Colonic mucosa (tissue), 4 donors: ENCODE results near the gene C10orf143. TPM values are rescaled to one million over a fixed set of nuclear protein-coding genes. Genes with fewer than 3 reads are reported as not detected.

Experiments used
- DNase-seq: peaks from one replicate; pipeline ENCODE4 v3.0.0-alpha.2; 2020
- H3K27ac ChIP-seq: fragments of 200-600 bp; one replicate; pipeline ENCODE4 v1.8.0; 2021
- H3K27me3 ChIP-seq: fragments of 200-600 bp; one replicate; pipeline ENCODE4 v1.8.0; 2021
- H3K36me3 ChIP-seq: fragments of 200-600 bp; one replicate; pipeline ENCODE4 v1.8.0; 2021
- H3K4me1 ChIP-seq: fragments of 200-600 bp; one replicate; pipeline ENCODE4 v1.8.0; 2021; ENCODE audit warnings: mild to moderate bottlenecking
- H3K4me3 ChIP-seq: fragments of 200-600 bp; one replicate; pipeline ENCODE4 v1.8.0; 2021
- H3K9ac ChIP-seq, 2 donors: one replicate each; pipeline ENCODE4 v1.7.0; 2013; ENCODE audit warnings: control low read depth in 2 of 2, low read depth in 2 of 2, low read length in 2 of 2
- H3K9me3 ChIP-seq: fragments of 200-600 bp; one replicate; pipeline ENCODE4 v1.8.0; 2021
- CTCF ChIP-seq: fragments of 200-600 bp; IDR thresholded peaks from one replicate; pipeline ENCODE4 v1.8.0; 2022; ENCODE audit warnings: antibody characterized with exemption, mild to moderate bottlenecking
- intact Hi-C: fragments of 100-400 bp; cut with DNase I; formaldehyde crosslinking; loops from one replicate; pipeline ENCODE4 v1.14.1; 2022
- total RNA-seq, 2 donors: library from RNA; stranded (reverse); fragmentation: NEBNext Ultra II Directional in 1 of 2; extraction: Animal tissue kit (Norgen Biotek cat#: 25700) in 1 of 2; gene quantifications; one replicate each; pipeline ENCODE4 v1.2.1, GENCODE V29; 2021
- donor health status: healthy.
- donor health status: DM: no; HTN: no; CAD: no.
- donor health status: DM: no; HTN: no; CAD: no.

C10orf143 gene
- total RNA-seq, 2 donors from 2014 or later: 1.9 to 3.1 TPM

- peak; percentile 15 for DNase-seq
- Histone ChIP-seq H3K27me3 (no peaks in the 10 kb centered on the region), H3K4me3 (no peak overlapping the region), H3K4me1 (no peaks in the 10 kb centered on the region), H3K9me3 (no peaks in the 10 kb centered on the region), H3K36me3 (no peaks in the 10 kb centered on the region), H3K9ac (no peak overlapping the region), H3K27ac (no peak overlapping the region)
- intact Hi-C loops: no loop called here
- TF ChIP-seq CTCF: no peak
Measured at GRCh38 chr10:130045801-130046321, 64.8 kb downstream of the C10orf143 start.

DNA sequence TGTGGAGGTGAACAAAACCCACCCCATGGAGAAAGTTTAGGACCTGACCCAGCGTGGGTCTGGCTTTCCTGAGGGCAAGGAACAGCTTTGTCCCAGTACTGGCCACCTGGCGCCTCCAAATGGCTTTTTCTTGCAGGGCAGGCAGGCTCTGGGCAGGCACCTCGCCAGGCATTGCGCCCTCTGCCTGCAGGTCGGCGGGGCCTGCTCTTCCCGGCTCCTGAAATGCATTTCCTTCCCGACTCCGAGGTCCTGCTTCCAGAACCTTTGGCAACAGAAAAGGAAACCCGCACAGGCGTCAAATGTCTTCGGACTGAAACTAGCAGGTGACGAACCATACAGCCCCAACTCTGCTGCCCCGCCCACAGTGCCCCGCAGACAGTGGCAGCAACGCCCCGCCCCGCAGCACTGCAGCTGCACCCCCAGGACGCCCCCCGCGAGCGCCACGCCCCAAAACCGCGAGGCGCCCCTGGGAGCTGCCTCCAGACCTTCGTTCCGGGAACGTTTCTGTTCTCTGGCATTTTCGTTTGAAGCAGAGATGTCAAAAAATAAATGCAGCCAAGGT, 65.5 kb downstream of the C10orf143 start:
- no peak overlapping the region for H3K4me3 ChIP-seq
- no peaks in the 10 kb centered on the region for H3K36me3 ChIP-seq
- peak; percentile 13 for DNase-seq
- TF ChIP-seq CTCF: no peak
- no peaks in the 10 kb centered on the region for H3K27me3 ChIP-seq
- no peaks in the 10 kb centered on the region for H3K9me3 ChIP-seq
- intact Hi-C loops: no loop called here
- no peaks in the 10 kb centered on the region for H3K4me1 ChIP-seq
- H3K27ac ChIP-seq: no peak overlapping the region
- H3K9ac ChIP-seq: no peak overlapping the region

DNA sequence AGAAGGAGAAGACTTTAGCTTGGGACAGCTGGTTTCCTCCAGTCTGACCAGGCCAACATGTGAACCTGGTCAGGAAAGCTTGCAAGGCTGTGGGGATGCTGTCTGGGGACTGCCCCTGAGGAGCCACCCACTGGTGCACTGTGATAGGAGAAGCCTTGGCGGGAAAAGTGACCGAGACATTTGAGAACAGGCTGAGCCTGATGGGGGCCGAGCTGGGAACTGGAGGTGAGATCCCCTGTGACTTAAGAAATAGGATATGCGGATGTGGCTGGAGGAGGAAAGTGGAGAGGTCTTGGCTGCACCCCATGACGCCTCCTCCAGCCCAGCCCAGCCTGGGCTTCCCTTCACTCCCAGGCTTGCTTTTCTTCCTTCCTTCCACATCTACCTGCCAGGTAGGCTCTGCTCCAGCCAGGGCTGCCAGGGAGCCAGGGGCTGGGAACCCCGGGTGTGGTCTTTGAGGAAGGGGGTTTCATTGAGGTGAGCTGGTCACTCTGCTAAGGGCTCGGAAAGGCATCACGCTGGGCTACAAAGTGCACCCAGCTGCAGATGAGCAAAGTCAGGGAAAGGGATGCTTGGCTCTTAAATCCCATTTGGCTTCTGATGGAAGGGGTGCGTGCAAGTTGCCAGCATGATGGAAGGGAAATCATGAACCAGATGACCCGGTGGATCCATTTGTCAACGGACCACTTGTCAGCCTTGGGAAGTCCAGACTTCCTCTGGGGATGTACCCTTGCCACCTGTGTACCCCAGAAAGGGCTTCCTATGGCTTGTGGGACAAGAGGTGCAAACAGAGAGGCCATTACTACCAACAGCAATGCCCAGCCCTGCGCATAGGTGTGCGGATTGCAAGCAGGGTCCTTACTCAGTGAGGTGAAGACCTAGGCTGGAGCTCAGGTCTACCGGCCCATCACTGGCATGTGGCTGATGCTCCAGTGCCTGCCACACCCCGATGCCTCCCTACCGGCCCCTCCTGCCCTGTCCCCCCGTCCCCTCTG, 66.3 kb downstream of the C10orf143 start:
- Histone ChIP-seq H3K36me3 (no peaks in the 10 kb centered on the region), H3K9ac (no peak overlapping the region), H3K27me3 (no peaks in the 10 kb centered on the region), H3K9me3 (no peaks in the 10 kb centered on the region), H3K27ac (no peak overlapping the region), H3K4me3 (no peak overlapping the region), H3K4me1 (no peaks in the 10 kb centered on the region)
- intact Hi-C loops: no loop called here
- peak; percentile 13 for DNase-seq
- no peak for TF ChIP-seq CTCF

GRCh38 chr10:130043491-130043890, 67.1 kb downstream of the C10orf143 start:
- Histone ChIP-seq H3K9ac (no peak overlapping the region), H3K4me3 (no peak overlapping the region), H3K4me1 (no peaks in the 10 kb centered on the region), H3K27ac (no peak overlapping the region), H3K27me3 (no peaks in the 10 kb centered on the region), H3K36me3 (no peaks in the 10 kb centered on the region), H3K9me3 (no peaks in the 10 kb centered on the region)
- intact Hi-C loops: no loop called here
- no peak for TF ChIP-seq CTCF
- peak; percentile 7 for DNase-seq

DNA sequence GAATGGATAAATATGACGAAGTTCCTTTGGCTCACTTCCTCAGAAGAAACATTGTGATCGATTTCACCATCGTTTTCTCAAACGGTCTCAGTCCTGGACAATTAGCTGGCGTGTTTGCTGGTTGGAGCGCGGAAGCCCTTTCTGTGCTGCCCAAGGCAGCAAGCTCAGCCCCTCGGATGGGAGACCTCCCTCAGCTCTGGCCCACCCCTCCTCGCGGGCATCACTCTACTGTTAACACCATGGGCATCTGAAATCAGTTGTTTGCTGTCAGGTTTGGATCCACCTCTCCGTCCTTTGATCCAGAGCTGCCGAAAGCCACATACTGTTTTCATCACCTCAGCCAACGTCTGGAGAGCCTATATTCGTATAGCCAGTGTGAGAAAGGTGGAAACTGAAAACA, 68.2 kb downstream of the C10orf143 start:
- Histone ChIP-seq H3K9ac (no peak overlapping the region), H3K36me3 (no peaks in the 10 kb centered on the region), H3K9me3 (no peaks in the 10 kb centered on the region), H3K27me3 (no peaks in the 10 kb centered on the region), H3K4me3 (no peak overlapping the region), H3K4me1 (no peaks in the 10 kb centered on the region), H3K27ac (no peak overlapping the region)
- no peak for DNase-seq
- TF ChIP-seq CTCF: no peak
- intact Hi-C loops: no loop called here
